DOHH2 (cell line): ENCODE data around the gene PCLO.

ENCODE experiments used
- H3F3A ChIP-seq: fragments of 200-600 bp; sonication (generic), shearing (Covaris generic); 2 replicates; pipeline ENCODE4 v1.6.0; 2016; ENCODE audit warnings: antibody characterized with exemption, mild to moderate bottlenecking; ENCODE audit not compliant: control insufficient read depth, insufficient read depth
- H3K27ac ChIP-seq: fragments of 200-600 bp; sonication (generic); 2 replicates; pipeline ENCODE4 v1.5.1; 2014; ENCODE audit warnings: low read depth, mild to moderate bottlenecking, low read length, moderate library complexity
- H3K27me3 ChIP-seq: fragments of 200-600 bp; sonication (generic); 2 replicates; pipeline ENCODE4 v1.6.1; 2014; ENCODE audit warnings: mild to moderate bottlenecking, low read length, mixed read lengths; ENCODE audit not compliant: control insufficient read depth
- H3K36me3 ChIP-seq: fragments of 200-600 bp; sonication (generic); 2 replicates; pipeline ENCODE4 v1.6.1; 2014; ENCODE audit warnings: mild to moderate bottlenecking, low read length, moderate library complexity, mixed read lengths; ENCODE audit not compliant: control insufficient read depth
- H3K4me1 ChIP-seq: fragments of 200-600 bp; sonication (generic); 2 replicates; pipeline ENCODE4 v1.6.1; 2014; ENCODE audit warnings: mild to moderate bottlenecking, low read length, mixed read lengths; ENCODE audit not compliant: control insufficient read depth
- H3K4me2 ChIP-seq: fragments of 200-600 bp; sonication (generic); 2 replicates; pipeline ENCODE4 v1.6.0; 2014; ENCODE audit warnings: mild to moderate bottlenecking, low read length, moderate library complexity
- H3K4me3 ChIP-seq: fragments of 200-600 bp; sonication (generic); 2 replicates; pipeline ENCODE4 v1.5.1; 2014; ENCODE audit warnings: mild to moderate bottlenecking, low read length, mixed read lengths
- H3K79me2 ChIP-seq: fragments of 200-600 bp; sonication (generic); 2 replicates; pipeline ENCODE4 v1.6.1; 2014; ENCODE audit warnings: mild to moderate bottlenecking, low read length, mixed read lengths; ENCODE audit not compliant: control insufficient read depth
- H3K9me2 ChIP-seq: fragments of 200-600 bp; sonication (generic); replicated peaks from 2 replicates; pipeline ENCODE4 v1.6.1; 2014; ENCODE audit warnings: mild to moderate bottlenecking, low read length, mixed read lengths; ENCODE audit not compliant: control insufficient read depth
- H3K9me3 ChIP-seq: fragments of 200-600 bp; sonication (generic); 2 replicates; pipeline ENCODE4 v1.6.1; 2014; ENCODE audit warnings: antibody characterized with exemption, low read length, mixed read lengths; ENCODE audit not compliant: control insufficient read depth, insufficient read depth
- H4K20me1 ChIP-seq: fragments of 200-600 bp; sonication (generic); 2 replicates; pipeline ENCODE4 v1.6.0; 2014; ENCODE audit warnings: low read depth, mild to moderate bottlenecking, antibody characterized with exemption, low read length, moderate library complexity; ENCODE audit not compliant: control insufficient read depth, insufficient read depth
- CTCF ChIP-seq: fragments of 200-600 bp; sonication (generic); IDR thresholded peaks from one replicate; pipeline ENCODE4 v1.5.1; 2014; ENCODE audit warnings: antibody characterized with exemption, mild to moderate bottlenecking, low read depth, low read length; ENCODE audit not compliant: poor library complexity, severe bottlenecking
- EZH2phosphoT487 ChIP-seq: fragments of 200-600 bp; sonication (generic); IDR thresholded peaks from 2 replicates; pipeline ENCODE4 v1.6.1; 2017; ENCODE audit warnings: borderline replicate concordance, mild to moderate bottlenecking, antibody characterized with exemption, low read length, moderate library complexity, mixed read lengths

Gene PCLO

GRCh38 chr7:82729172-82730030 is 433.3 kb downstream of the PCLO start:
- Histone ChIP-seq H3K27me3 (no peaks in the 10 kb centered on the region), H3K27ac (no peak overlapping the region), H3K79me2 (no peaks in the 10 kb centered on the region), H3K9me2 (no peaks in the 10 kb centered on the region), H3F3A (no peaks in the 10 kb centered on the region), H3K4me2 (no peak overlapping the region), H3K4me3 (no peak overlapping the region), H3K36me3 (no peaks in the 10 kb centered on the region), H3K9me3 (no peaks in the 10 kb centered on the region), H4K20me1 (no peaks in the 10 kb centered on the region), H3K4me1 (no peaks in the 10 kb centered on the region)
- TF ChIP-seq CTCF, result peak; percentile 63
- no peak for TF ChIP-seq EZH2phosphoT487

- Histone ChIP-seq H3K4me2 (no peak overlapping the region), H3F3A (no peaks in the 10 kb centered on the region), H3K9me3 (no peaks in the 10 kb centered on the region), H4K20me1 (no peaks in the 10 kb centered on the region), H3K27ac (no peak overlapping the region), H3K9me2 (no peaks in the 10 kb centered on the region), H3K4me1 (no peaks in the 10 kb centered on the region), H3K36me3 (no peaks in the 10 kb centered on the region), H3K79me2 (no peaks in the 10 kb centered on the region), H3K27me3 (no peaks in the 10 kb centered on the region), H3K4me3 (no peak overlapping the region)
- TF ChIP-seq EZH2phosphoT487 (no peak), CTCF (no peak)
These were observed 436.5 kb downstream of the PCLO start for GRCh38 chr7:82726038-82726800.

DNA sequence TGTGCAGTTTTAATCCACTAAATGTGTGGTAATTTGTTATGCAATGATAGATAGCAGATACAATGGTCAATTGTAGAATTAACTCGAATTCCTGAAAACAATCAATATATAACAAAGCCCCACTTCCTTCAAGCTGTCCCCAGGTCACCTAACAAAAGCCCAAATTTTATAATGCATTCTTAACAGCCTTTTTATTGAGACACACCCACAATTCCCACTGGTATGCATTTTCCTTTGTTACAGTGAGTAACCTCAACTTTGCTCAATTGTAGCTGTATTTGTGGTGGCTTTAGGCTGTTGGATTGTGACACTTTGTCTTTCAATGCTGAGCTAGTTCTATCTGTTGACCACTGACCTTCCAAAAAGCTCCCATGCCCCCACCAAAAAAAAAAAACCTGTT is 439.3 kb downstream of the PCLO start:
- no peak overlapping the region for H3K27ac ChIP-seq
- no peaks in the 10 kb centered on the region for H4K20me1 ChIP-seq
- no peaks in the 10 kb centered on the region for H3K9me2 ChIP-seq
- no peaks in the 10 kb centered on the region for H3F3A ChIP-seq
- H3K4me1 ChIP-seq, result no peaks in the 10 kb centered on the region
- H3K4me3 ChIP-seq, result no peak overlapping the region
- H3K9me3 ChIP-seq, result no peaks in the 10 kb centered on the region
- TF ChIP-seq CTCF (no peak), EZH2phosphoT487 (no peak)
- no peaks in the 10 kb centered on the region for H3K36me3 ChIP-seq
- no peak overlapping the region for H3K4me2 ChIP-seq
- no peaks in the 10 kb centered on the region for H3K79me2 ChIP-seq
- H3K27me3 ChIP-seq, result no peaks in the 10 kb centered on the region
